Astrocyte of the cerebellum (primary cell): ENCODE results near the gene UBE2E2.

Experiments used
- DNase-seq: peaks from one replicate; pipeline ENCODE4 v3.0.0-alpha.2; 2011; ENCODE audit warnings: low read depth
- H3K4me3 ChIP-seq: 2 replicates; pipeline ENCODE4 v1.5.1; 2011; ENCODE audit warnings: mild to moderate bottlenecking, low read depth, low read length, moderate library complexity
- CTCF ChIP-seq: IDR thresholded peaks from 2 replicates; pipeline ENCODE4 v1.5.1; 2012; ENCODE audit warnings: low read length, low read depth, moderate library complexity, mild to moderate bottlenecking; ENCODE audit errors: missing control alignments
- in situ Hi-C: cut with HindIII; loops from 2 replicates; pipeline ENCODE4 v1.10.0; 2017; ENCODE audit warnings: low sequenced_read_pairs

UBE2E2 gene

GRCh38 chr3:23442598-23443383 lies 239.7 kb downstream of the UBE2E2 start:
- in situ Hi-C loops, result no loop called here
- DNase-seq, result no peak
- H3K4me3 ChIP-seq, result no peak overlapping the region
- TF ChIP-seq CTCF, result no peak

- in situ Hi-C loops, result no loop called here
- DNase-seq, result no peak
These were observed 241.3 kb downstream of the UBE2E2 start for GRCh38 chr3:23444386-23444785.

GRCh38 chr3:23446301-23446700 lies 243.2 kb downstream of the UBE2E2 start:
- no peak for TF ChIP-seq CTCF
- in situ Hi-C loops, result no loop called here
- no peak overlapping the region for H3K4me3 ChIP-seq
- DNase-seq, result no peak

More at GRCh38 chr3:23444386-23444785, 241.3 kb downstream of the UBE2E2 start:
- no peak for TF ChIP-seq CTCF
- no peak overlapping the region for H3K4me3 ChIP-seq

- in situ Hi-C loops, result no loop called here
- no peak for DNase-seq
- H3K4me3 ChIP-seq, result no peak overlapping the region
- no peak for TF ChIP-seq CTCF
These were observed 245.9 kb downstream of the UBE2E2 start for GRCh38 chr3:23448998-23449537.

GRCh38 chr3:23450051-23450450 lies 246.9 kb downstream of the UBE2E2 start:
- no peak for TF ChIP-seq CTCF
- no peak overlapping the region for H3K4me3 ChIP-seq
- in situ Hi-C loops, result no loop called here
- no peak for DNase-seq

GRCh38 chr3:23450806-23451205 lies 247.7 kb downstream of the UBE2E2 start:
- in situ Hi-C loops, result no loop called here
- no peak overlapping the region for H3K4me3 ChIP-seq
- no peak for TF ChIP-seq CTCF
- DNase-seq, result no peak
